Tibial nerve (tissue), 4 donors: ENCODE results near the gene PLP2. TPM values are rescaled to one million over a fixed set of nuclear protein-coding genes. Genes with fewer than 3 reads are reported as not detected.

ENCODE experiments used
- DNase-seq, 2 donors: peaks; one replicate each; pipeline ENCODE4 v3.0.0-alpha.2; 2019; ENCODE audit warnings: low spot score in 2 of 2
- H3K27ac ChIP-seq, 4 donors: fragments of 200-600 bp; sonication (generic) in 3 of 4; one replicate each; pipeline ENCODE4 v1.5.1; 2017 to 2019; ENCODE audit warnings: mild to moderate bottlenecking in 1 of 4
- H3K27me3 ChIP-seq, 2 donors: fragments of 200-600 bp; sonication (generic) in 1 of 2; one replicate each; pipeline versions ENCODE4 v1.5.1 to v1.6.0; 2017 to 2019
- H3K36me3 ChIP-seq, 3 donors: fragments of 200-600 bp; sonication (generic); one replicate each; pipeline ENCODE4 v1.5.1; 2018 to 2019
- H3K4me1 ChIP-seq, 4 donors: fragments of 200-600 bp; sonication (generic) in 3 of 4; one replicate each; pipeline ENCODE4 v1.5.1; 2017 to 2019
- H3K4me3 ChIP-seq, 4 donors: fragments of 200-600 bp; sonication (generic) in 3 of 4; one replicate each; pipeline ENCODE4 v1.5.1; 2017 to 2019; ENCODE audit warnings: mild to moderate bottlenecking in 1 of 4, moderate library complexity in 1 of 4
- H3K9me3 ChIP-seq, 4 donors: fragments of 200-600 bp; sonication (generic) in 3 of 4; one replicate each; pipeline ENCODE4 v1.5.1; 2017 to 2019
- CTCF ChIP-seq, 5 experiments: fragments of 200-600 bp in 3 of 5; fragments of 450-650 bp in 2 of 5; sonication (generic) in 3 of 5; IDR thresholded peaks; one replicate each; pipeline ENCODE4 v1.5.1; 2016 to 2019; ENCODE audit warnings: antibody characterized with exemption in 5 of 5, mild to moderate bottlenecking in 3 of 5, moderate library complexity in 2 of 5
- EP300 ChIP-seq, 2 donors: sonication (generic); formaldehyde crosslinking; IDR thresholded peaks; one replicate each; pipeline ENCODE4 v1.6.1; 2017; ENCODE audit warnings: antibody characterized with exemption in 2 of 2, mild to moderate bottlenecking in 1 of 2
- POLR2A ChIP-seq, 2 donors: fragments of 450-650 bp; IDR thresholded peaks; one replicate each; pipeline ENCODE4 v1.6.1; 2017; ENCODE audit warnings: antibody characterized with exemption in 2 of 2, mild to moderate bottlenecking in 2 of 2, moderate library complexity in 2 of 2
- WGBS, 2 donors: methylation state at CpG; one replicate each; pipeline ENCODE4 v1.1.5; 2018; 5-methylcytosine and 5-hydroxymethylcytosine counted together
- total RNA-seq, 4 donors: library from RNA; depleted of rRNA; stranded (reverse); fragments of >200 nt; gene quantifications; one replicate each; pipeline ENCODE4 v1.1.0, GENCODE V29; 2016

The PLP2 gene
- total RNA-seq, 4 donors from 2014 or later, result 22.0 to 34.7 (median 31.5) TPM

DNA sequence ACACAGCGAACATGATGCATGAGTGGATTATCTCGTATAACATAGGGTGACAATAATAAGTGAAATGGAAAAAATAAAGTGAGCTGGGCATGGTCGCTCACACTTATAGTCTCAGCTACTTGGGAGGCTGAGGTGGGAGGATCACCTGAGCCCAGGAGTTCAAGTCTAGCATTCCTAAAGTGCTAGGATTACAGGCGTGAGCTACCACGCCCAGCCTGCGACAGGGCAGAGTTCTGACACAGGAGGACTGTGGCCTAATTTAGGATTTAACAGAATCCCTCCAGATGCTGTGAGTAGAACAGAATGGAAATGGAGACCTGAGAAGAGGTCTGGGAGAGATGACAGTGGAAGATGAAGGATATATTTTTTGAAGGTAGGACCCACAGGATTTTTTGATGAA is 17.9 kb downstream of the PLP2 start:
- H3K4me1 ChIP-seq, result peaks cover 0 to 34% (median 4%) of the 10 kb centered on the region in 4 donors
- H3K9me3 ChIP-seq, result no peaks in the 10 kb centered on the region
- H3K27me3 ChIP-seq, result no peaks in the 10 kb centered on the region
- peak overlapping the region in 1 of 4 donors; percentile 51 for H3K4me3 ChIP-seq
- no peak for DNase-seq
- WGBS, 2 donors, result 79 to 87% methylated on average over 6 of the region's 6 CpGs
- TF ChIP-seq CTCF (IDR thresholded peaks at IDR 0.05) (no peak), EP300 (IDR thresholded peaks at IDR 0.05) (no peak), POLR2A (IDR thresholded peaks at IDR 0.05) (no peak)
- no peaks in the 10 kb centered on the region for H3K36me3 ChIP-seq
- peak overlapping the region in 3 of 4 donors; percentile 78 to 94 (median 88) for H3K27ac ChIP-seq

GRCh38 chrX:49190821-49191573 is 19.3 kb downstream of the PLP2 start:
- TF ChIP-seq POLR2A (IDR thresholded peaks at IDR 0.05) (peak; percentile 58 to 78), CTCF (IDR thresholded peaks at IDR 0.05) (peak in 1 of 5 experiments; percentile 17), EP300 (IDR thresholded peaks at IDR 0.05) (peak in 1 of 2 donors; percentile 85)
- peaks cover 0 to 25% (median 0%) of the 10 kb centered on the region in 4 donors for H3K4me1 ChIP-seq
- no peaks in the 10 kb centered on the region for H3K27me3 ChIP-seq
- H3K36me3 ChIP-seq, result no peaks in the 10 kb centered on the region
- DNase-seq, result peak; percentile 81 to 89
- H3K4me3 ChIP-seq, result peak overlapping the region; percentile 50 to 71 (median 57)
- 0 to 47% methylated on average over 26 to 32 of the region's 32 CpGs for WGBS, 2 donors
- peak overlapping the region; percentile 65 to 95 (median 90) for H3K27ac ChIP-seq
- H3K9me3 ChIP-seq, result no peaks in the 10 kb centered on the region

DNA sequence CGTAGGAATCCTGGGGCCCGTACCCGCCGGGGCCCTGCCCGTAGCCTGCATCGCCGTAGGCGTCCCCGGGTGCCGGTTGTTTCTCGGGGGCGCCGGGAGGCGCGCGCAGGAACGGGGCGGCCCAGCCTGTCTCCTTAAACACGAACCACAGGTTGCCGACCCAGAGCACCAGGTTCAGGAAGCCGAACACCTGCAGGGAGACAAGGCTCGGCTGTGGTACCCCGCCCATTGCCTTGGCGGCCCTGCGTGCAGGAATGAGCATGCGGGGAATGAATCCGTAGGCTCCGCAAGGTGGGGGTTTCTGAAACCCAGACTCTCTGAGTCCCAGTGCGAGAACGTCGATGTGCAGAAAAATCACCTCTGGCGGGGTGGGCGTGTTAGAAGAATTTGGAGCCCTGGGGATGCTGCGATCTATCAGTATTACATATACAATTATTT is 19.9 kb downstream of the PLP2 start:
- WGBS, 2 donors, result 1 to 45% methylated on average over 10 to 30 of the region's 34 CpGs
- H3K4me3 ChIP-seq, result peak overlapping the region; percentile 50 to 71 (median 57)
- H3K4me1 ChIP-seq, result peaks cover 0 to 21% (median 0%) of the 10 kb centered on the region in 4 donors
- TF ChIP-seq CTCF (IDR thresholded peaks at IDR 0.05) (no peak), EP300 (IDR thresholded peaks at IDR 0.05) (no peak), POLR2A (IDR thresholded peaks at IDR 0.05) (no peak)
- no peaks in the 10 kb centered on the region for H3K27me3 ChIP-seq
- no peaks in the 10 kb centered on the region for H3K9me3 ChIP-seq
- H3K27ac ChIP-seq, result peak overlapping the region; percentile 50 to 95 (median 90)
- no peaks in the 10 kb centered on the region for H3K36me3 ChIP-seq
- no peak for DNase-seq

GRCh38 chrX:49192722-49193328 is 21.1 kb downstream of the PLP2 start:
- no peaks in the 10 kb centered on the region for H3K9me3 ChIP-seq
- no peak overlapping the region for H3K27ac ChIP-seq
- DNase-seq, result no peak
- no peaks in the 10 kb centered on the region for H3K36me3 ChIP-seq
- WGBS, 2 donors, result 67 to 72% methylated on average over 10 of the region's 10 CpGs
- no peaks in the 10 kb centered on the region for H3K27me3 ChIP-seq
- H3K4me1 ChIP-seq, result peaks cover 0 to 20% (median 0%) of the 10 kb centered on the region in 4 donors
- no peak overlapping the region for H3K4me3 ChIP-seq
- TF ChIP-seq POLR2A (IDR thresholded peaks at IDR 0.05) (no peak), EP300 (IDR thresholded peaks at IDR 0.05) (no peak), CTCF (IDR thresholded peaks at IDR 0.05) (peak in 4 of 5 experiments; percentile 30 to 42 (median 36))

- Histone ChIP-seq H3K4me3 (no peak overlapping the region), H3K27me3 (no peaks in the 10 kb centered on the region), H3K9me3 (no peaks in the 10 kb centered on the region), H3K27ac (no peak overlapping the region), H3K4me1 (peaks cover 0 to 17% (median 0%) of the 10 kb centered on the region in 4 donors), H3K36me3 (no peaks in the 10 kb centered on the region)
- WGBS, 2 donors, result 58 to 72% methylated on average over 2 of the region's 2 CpGs
- TF ChIP-seq CTCF (IDR thresholded peaks at IDR 0.05), result no peak
- no peak for TF ChIP-seq EP300 (IDR thresholded peaks at IDR 0.05)
- TF ChIP-seq POLR2A (IDR thresholded peaks at IDR 0.05), result no peak
- DNase-seq, result no peak
These were observed 21.9 kb downstream of the PLP2 start for GRCh38 chrX:49193542-49193964.
